Skeletal muscle cell (primary cell): ENCODE measurements around the gene ZNF429.
"Not testable (repeated sequence)": the region's sequence is repeated elsewhere in the genome, so short reads cannot be mapped to it uniquely, and the experiment has no call there.

Experiments used
- DNase-seq: peaks from one replicate; pipeline ENCODE4 v3.0.0-alpha.2; 2010; ENCODE audit warnings: low read depth
- H3K4me3 ChIP-seq: 2 replicates; pipeline ENCODE4 v1.5.1; 2011; ENCODE audit warnings: low read depth, mild to moderate bottlenecking, control low read depth, low read length, moderate library complexity

The ZNF429 gene

GRCh38 chr19:21511058-21511457, 5.7 kb downstream of the ZNF429 start:
- not testable (repeated sequence) for DNase-seq, H3K4me3 ChIP-seq

DNA sequence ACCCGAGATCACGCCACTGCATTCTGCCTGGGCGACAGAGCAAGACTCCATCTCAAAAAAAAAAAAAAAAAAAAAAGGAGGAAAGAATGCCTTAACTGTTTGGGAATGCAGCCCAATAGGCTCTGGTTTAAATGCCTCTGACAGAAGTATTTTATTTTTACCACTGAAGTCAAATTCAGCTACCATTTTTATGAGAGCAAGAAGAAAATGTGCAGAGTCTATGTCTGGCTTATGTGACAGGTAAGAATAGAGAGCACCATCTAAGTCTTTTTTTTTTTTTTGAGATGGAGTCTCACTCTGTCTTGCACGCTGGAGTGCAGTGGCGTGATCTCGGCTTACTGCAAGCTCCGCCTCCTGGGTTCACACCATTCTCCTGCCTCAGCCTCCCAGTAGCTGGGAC, 7.2 kb downstream of the ZNF429 start:
- H3K4me3 ChIP-seq, DNase-seq: not testable (repeated sequence)

DNA sequence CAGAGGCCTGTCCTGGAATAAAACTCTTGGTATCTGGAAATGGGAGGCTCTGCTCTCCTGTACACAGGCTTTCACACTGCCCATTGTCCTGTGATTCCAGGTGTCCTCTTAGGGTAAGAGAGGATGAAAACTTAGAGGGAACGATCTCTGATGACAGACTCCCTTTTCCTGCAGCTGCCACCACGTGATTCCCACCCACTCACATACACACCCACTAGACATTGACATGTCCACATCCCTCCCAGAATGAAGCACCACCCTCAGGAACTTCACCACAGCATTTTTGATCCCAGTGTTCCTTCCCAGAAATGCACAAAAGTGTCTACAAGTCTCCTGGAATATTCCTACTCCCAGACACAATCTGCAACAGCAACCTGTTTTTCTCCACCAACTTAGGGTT, 8.2 kb downstream of the ZNF429 start:
- no peak for DNase-seq
- H3K4me3 ChIP-seq: no peak overlapping the region

DNA sequence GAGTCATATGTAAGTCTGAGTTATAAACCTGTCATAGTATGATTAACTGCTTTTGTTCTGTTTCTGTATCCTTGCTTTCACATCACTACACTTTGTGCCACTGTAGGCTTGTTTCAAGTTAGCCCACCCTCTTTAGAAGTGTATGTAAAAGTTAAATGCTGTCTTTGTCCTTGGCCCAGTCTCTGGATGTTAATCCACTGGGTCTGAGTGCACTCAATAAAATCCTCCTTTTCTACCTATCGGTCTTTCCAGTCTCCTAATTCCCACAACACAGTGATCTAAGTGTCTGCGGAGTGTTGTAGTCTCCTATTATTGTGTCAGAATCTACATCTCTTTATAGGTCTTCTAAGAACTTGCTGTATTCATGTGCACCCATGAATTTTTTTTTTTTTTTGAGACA, 14.1 kb downstream of the ZNF429 start:
- no peak overlapping the region for H3K4me3 ChIP-seq
- no peak for DNase-seq

DNA sequence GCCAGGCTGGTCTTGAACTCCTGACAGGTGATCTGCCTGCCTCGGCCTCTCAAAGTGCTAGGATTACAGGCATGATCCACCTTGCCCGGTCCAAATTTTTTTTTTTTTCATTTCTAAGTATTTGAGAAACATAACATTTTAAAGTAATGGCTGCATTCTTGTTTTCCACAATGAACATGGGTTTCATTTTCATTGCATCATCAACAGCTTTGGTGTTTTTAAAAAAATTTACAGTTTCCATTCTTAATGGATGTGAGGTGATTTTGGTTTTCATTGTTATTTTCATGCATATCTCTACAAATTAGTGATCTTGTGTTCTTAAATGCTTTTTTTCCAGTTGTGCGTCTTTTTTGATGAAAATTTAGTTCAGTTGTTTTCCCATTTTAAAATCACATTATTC, 27.5 kb downstream of the ZNF429 start:
- H3K4me3 ChIP-seq: no peak overlapping the region
- DNase-seq: no peak

- H3K4me3 ChIP-seq, DNase-seq: not testable (repeated sequence)
Observed at GRCh38 chr19:21536741-21537290, 31.4 kb downstream of the ZNF429 start.

GRCh38 chr19:21559444-21559843, 54.0 kb downstream of the ZNF429 start:
- no peak for DNase-seq
- H3K4me3 ChIP-seq: no peak overlapping the region

- H3K4me3 ChIP-seq: no peak overlapping the region
- DNase-seq: no peak
Observed at GRCh38 chr19:21564406-21564805, 59.0 kb downstream of the ZNF429 start.

- H3K4me3 ChIP-seq: no peak overlapping the region
- DNase-seq: no peak
Observed at GRCh38 chr19:21566073-21566472, 60.7 kb downstream of the ZNF429 start.

- not testable (repeated sequence) for DNase-seq, H3K4me3 ChIP-seq
Observed at GRCh38 chr19:21567806-21568205, 62.4 kb downstream of the ZNF429 start.

GRCh38 chr19:21568816-21569493, 63.6 kb downstream of the ZNF429 start:
- DNase-seq: no peak
- no peak overlapping the region for H3K4me3 ChIP-seq

DNA sequence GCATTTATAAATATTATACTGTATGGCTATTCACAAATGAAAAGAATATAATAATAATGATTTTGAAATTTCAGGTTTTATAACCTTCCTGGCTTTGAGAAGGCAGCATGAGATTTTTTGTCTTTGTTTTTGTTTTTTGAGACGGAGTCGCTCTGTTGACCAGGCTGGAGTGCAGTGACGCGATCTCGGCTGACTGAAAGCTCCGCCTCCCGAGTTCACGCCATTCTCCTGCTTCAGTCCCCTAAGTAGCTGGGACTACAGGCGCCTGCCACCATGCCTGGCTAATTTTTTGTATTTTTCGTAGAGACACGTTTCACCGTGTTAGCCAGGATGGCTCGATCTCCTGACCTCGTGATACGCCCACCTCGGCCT, 64.1 kb downstream of the ZNF429 start:
- no peak for DNase-seq
- no peak overlapping the region for H3K4me3 ChIP-seq

DNA sequence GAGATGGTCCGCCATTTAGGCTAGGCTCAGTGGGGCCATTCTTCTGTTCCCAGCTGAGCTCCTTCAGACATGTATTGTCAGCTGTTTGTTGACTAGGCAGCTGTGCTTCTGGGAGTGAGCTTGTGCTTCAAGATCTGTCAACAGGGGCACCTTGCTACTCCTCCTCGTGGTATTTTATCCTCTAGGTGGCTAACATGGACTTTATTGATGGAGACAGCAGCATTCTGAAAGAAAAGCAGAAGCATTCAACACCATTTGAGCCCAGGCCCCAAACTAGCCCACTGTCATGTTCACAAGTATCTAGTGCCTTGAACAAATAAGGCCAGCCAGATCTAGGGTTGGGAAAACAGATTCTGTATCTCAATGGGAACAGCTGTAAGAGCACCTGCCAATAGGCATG, 65.9 kb downstream of the ZNF429 start:
- no peak overlapping the region for H3K4me3 ChIP-seq
- DNase-seq: no peak

- DNase-seq: no peak
- no peak overlapping the region for H3K4me3 ChIP-seq
Observed at GRCh38 chr19:21574607-21575006, 69.2 kb downstream of the ZNF429 start.

DNA sequence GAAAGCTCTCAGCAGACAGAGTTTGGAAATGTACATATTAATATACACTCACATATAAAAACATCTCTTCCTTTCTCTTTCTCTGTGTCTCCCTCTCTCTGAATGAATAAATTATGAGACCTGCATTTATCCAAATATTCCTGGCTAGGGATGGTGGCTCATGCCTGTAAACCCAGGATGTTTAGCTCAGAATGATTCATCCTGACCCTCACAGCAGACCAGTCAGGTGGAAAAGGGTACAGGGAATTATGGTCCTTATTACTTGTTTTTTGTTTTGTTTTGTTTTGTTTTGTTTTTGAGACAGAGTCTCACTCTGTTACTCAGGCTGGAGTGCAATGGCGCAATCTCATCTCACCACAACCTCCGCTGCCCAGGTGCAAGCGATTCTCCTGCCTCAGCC, 71.1 kb downstream of the ZNF429 start:
- no peak overlapping the region for H3K4me3 ChIP-seq
- no peak for DNase-seq

DNA sequence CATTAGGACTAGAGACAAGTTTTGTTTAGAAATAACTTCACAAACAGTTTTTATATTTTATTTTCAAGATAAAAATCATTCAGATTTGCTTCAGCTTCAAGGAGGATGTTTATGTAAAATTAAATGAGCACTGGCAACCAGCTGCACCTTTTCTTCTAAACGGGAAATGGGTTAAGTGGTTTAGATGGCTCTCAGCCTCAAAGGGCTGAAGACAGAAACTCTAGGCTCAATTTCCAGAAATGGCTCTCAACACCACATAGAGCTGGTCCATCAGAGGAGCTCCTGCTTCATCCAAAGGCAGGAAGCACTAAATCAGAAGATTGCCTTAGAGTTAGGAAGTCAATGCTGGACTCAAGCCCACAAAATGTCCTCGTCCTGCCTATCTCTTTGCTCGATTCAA, 74.7 kb downstream of the ZNF429 start:
- DNase-seq: no peak

GRCh38 chr19:21580818-21581217, 75.4 kb downstream of the ZNF429 start:
- DNase-seq: no peak
- no peak overlapping the region for H3K4me3 ChIP-seq

More for the DNA sequence above, 74.7 kb downstream of the ZNF429 start:
- H3K4me3 ChIP-seq: no peak overlapping the region

DNA sequence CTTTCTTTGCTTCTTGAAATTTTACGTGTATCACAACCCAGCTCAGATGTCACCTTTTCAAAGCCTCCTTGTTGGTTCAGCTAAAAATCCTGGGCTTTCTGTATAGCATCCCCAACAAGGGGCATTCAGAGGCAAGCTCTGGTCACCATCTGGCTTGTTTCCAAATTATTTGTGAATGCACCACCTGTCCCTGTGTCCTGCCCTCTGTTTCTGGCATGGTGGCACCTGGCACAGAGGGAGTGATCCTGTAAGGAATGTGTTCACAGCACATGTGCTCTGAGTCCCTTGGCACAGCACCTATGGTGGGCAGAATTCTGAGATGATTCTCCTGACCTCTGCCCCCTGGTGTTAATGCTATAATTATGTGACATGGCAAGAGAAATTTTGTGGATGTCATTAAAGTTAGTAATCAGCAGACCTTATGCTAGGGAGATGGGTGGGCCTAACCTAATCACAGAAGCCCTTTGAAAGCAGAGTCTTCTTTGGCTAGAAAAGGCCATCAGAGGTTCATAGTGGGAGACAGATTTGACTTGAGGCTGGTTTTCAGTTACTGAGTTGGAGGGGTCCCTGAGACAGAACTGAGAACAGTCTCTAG, 76.3 kb downstream of the ZNF429 start:
- DNase-seq: no peak
- H3K4me3 ChIP-seq: no peak overlapping the region

DNA sequence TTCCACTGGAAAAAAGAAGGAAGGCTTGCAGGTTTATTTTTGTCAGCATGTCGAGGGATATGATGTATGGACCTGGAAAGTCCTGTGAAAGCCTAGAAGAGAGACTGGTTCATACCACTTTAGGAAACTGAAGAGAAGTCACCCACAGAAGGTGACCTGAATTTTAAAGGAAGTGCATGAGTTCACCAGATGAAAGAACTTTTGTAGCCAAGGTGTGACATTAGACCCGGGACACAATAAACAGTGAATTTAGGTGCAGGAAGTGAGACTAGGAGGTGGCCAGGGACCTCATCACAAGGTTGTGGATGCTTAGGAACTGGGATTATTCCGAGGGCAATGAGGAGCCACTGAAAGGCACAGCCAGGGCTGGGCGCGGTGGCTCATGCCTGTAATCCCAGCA, 79.1 kb downstream of the ZNF429 start:
- H3K4me3 ChIP-seq: no peak overlapping the region
- DNase-seq: no peak

- no peak overlapping the region for H3K4me3 ChIP-seq
- DNase-seq: no peak
Observed at GRCh38 chr19:21585281-21585890, 80.0 kb downstream of the ZNF429 start.
